GM18861 (cell line): ENCODE results near the gene ISG20.

Experiments used
- ATAC-seq: cut with Tn5 transposase; IDR thresholded peaks from one replicate; pipeline ENCODE4 v1.9.1; 2021; ENCODE audit not compliant: unreplicated experiment

ISG20 gene

DNA sequence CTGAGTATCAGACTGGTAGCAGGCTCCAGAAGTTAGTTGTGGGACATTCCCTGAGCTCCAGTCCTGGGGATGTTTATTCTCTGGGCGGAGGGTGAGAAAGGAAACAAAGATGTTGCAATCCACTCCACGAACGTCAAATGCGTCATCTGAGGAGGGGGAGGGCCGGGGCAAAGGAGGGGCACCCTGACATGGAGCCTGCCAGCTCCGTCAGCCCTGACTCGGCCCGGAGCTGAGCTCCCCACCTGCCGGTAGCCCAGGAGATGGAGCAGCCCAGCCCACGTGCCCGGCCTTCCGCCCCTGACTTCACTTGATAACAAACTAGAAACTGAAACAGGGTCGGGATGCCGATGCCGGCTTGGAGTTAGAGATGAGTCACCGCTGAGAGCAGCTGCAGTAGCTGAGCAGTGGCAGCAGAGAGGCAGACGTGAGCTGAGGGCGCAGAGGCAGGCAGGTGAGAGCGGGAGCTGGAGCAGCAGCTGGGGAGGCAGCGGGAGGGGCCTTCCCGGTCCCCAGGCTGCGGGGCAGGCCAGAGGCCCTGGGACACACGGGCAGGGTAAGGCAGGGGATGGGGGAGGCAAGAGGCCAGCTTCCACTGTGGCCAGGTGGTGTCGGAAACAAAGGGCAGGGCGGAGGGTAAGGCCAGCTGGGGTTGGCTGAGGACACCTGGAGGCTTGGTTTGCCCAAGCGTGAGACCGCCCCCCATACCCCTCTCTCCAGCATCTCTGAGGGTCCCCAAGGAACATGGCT is at the start of gene ISG20:
Gene ISG20 (plus strand): TSS at position 391 of the 747 bp plus-strand sequence. CDS start 351 bp downstream, at position 742.
- ATAC-seq = peak; percentile 63

DNA sequence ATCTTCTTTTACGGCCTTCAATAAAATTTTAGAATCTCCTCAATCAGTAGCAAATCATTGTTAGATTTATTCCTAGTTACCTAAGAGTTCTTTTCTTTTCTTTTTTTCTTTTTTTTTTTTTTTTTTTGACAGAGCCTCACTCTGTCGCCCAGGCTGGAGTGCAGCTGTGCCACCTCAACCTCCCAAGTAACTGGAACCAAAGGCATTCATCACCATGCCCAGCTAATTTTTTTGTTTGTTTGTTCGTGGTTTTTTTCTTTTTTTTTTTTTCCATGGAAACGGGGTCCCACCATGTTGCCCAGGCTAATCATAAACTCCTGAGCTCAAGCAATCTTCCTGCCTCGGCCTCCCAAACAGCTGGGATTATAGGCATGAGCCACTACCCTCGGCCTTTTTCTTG is 48.1 kb upstream of the ISG20 start:
- no peak for ATAC-seq

DNA sequence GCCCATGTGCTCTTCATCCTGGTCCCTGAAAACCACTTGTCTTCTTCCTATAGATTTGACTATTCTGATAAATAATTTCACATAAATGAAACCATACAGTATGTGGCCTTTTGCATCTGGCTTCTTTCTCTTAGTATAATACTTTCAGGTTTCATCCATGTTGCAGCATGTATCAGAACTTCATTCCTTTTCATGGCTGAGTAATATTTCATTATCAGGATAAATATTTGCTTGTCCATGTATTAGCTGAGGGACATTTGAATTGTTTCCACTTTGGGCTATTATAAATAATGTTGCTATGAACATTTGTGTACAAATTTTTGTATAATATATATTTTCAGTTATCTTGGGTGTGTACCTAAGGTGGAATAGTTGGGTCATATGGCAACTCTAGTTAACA is 47.4 kb upstream of the ISG20 start:
- no peak for ATAC-seq

DNA sequence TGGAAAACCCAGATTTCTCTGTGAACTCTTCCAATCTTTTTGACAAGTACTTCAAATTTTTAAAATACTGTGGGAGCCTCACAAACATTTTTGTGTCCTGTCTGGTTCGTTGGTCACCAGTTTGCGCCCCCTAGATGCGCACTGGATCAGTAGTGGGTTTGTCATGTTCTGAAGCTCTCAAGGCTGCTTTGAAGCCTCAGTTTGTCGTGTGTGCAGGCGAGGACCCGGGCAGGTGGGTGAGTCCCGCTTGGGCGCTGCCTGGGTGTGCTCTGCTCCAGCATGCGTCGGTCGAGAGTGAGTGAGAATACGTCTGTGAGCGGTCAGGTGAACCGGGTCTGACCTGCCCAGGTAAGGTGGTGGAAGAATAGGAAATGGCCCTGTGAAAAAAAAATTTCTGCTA is 34.9 kb upstream of the ISG20 start:
- ATAC-seq = no peak

DNA sequence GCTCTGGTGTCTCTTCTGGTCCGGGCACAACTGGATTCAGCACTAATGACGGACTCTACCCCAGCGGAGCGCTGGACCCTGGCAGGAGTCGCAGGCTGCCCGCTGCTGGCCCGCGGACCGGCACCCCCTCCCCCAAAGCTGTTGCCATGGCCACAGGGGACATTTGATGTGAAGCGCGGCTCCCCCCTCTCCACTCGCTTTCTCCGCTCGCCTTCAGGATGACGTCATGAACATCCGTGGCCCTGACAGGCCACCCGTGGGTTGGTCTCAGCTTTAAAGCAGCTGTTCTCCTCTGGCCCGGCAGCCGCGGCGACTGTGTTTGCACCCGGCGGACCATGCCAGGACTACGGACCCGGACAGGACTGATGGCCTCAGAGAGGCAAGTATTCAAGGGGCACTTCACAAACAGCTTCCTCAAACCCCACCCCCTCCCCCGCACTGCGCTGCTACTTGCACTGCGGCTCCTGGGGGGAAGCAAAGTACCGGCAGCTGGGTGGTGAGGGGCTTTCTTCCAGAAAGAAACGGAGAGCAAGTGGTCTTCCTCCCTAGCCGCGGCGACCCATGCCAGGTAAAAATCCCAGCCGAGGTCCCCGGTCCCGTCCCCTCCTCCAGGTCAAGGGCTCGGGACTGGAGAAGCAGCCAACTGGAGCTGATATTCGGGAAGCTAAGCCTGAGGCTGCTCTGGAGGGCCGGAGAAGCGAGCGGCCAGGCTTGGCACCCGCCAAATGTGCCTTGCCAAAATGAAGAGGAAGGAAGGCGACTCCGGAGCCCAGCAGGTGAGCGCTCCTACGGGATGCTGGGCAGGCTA is 34.2 kb upstream of the ISG20 start:
- ATAC-seq = no peak

DNA sequence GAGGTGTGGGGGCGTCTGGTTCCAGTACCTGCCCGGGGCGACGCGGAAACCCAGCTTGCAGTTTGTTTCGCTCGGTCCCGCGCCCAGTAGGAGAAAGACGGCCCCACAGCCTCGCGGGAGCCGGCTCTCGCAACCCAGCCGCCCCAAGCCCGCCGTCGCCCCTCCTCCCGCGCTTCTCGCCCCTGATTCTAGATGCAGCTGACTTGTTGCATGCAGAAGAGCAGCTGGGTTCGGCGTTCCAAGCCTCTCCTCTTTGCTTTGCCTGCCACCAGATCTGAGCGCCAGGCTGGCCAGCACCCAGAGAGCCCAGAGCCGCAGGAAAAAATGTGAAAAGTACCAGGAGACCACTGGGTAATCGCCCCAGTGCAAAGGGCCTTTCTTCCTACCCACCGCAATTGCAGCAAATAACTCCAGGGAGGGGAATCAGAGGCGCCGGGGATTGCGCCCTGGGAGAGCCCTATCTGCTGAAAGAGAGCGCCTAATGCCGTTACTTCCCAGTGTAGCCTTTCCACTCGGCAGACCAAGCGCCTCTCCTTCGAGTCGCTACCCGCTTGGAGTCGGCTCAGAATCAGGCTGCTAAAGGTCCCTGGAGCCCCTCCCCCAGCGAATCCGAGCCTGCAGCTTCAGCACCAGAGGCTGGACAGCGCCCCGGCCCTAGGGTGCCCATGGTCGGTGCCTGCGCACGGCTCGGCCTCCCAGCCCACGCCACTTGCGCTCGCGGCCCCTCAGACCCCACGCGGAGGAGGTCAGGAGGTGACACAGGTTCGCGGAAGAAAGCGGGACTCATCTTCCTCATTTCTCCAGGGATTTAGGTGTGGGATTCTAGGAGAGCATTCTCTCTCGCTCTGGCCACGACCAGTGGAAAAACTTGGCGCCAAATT is 33.4 kb upstream of the ISG20 start:
- ATAC-seq = no peak

DNA sequence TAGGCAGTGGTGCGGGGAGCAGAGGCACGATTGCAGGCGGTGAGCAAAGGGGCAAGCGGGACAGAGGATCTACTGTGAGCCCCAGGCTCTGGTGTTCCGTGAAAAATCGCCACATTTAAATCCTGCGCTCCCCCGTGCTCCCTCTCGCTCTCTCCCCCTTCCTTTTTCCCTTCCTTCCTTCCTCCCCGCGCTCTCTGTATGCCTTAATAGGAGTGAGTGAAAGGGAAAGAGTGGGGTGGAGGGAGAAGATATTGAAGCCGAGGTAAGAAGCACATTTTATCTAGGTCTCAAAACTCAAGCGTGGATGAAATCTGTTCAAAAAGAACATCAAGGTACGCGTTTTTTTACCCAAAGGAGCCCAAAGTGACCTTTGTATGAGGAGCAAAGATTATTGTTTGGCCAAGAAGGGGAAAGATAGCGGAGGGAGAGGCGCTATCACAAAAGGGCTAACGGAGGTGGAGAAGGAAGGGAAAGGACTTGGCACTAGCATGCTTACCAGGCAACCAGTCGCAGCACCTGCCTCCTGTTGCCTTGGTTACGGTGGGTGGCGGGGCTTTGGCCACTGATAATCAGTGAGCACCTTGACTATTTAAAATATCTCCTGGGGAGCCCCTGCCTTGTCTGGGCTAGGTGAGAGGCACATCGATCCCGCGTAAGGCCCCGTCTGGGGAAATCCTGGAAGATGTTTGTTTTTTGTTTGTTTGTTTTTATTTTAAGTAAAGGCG is 32.6 kb upstream of the ISG20 start:
- ATAC-seq = no peak

DNA sequence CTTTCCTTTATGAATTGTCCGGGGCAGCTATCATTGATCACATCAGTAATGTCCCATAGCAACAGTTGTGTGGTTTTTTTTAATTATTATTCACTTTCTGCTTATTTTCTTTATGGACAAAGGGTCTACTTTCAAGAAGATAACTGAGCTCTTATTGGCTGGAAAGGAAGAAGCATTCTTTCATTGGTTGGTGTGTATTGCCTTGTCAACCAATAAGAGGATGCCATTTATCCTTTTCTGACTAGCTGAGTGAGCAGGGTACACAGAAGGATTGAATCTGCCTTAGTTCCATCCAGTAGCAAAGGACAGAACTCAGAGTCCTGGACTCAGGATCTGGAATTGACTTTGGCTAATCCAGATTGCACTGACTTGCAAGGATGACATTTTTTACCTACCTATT is 30.9 kb upstream of the ISG20 start:
- ATAC-seq = no peak

DNA sequence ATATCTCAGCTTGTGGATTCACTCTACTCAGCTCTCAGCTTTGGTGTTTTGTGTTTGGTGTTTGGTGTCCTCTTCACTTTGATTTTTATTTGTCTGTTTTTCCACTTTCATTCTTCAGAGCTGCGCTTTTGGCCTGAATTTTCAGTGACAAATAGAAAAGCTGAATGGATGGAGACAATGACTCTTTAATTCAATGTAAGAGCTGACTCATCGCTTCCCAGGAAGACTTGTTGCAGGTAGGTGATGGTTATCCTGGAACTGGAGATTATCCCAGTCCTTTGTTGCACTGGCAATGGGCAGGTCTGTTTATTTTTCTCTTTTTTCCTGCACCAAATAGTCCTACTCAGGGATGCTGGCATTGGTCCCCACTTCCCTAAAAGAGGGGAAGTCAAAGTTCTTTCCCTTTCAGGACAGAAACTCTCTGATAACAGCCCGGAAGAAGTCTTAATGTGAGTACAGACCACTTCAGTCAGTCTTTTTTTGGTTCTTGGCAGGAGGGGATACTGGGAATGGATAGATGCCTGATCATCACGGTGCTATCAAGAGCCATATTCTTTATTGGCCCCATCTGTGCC is 30.1 kb upstream of the ISG20 start:
- ATAC-seq = no peak

DNA sequence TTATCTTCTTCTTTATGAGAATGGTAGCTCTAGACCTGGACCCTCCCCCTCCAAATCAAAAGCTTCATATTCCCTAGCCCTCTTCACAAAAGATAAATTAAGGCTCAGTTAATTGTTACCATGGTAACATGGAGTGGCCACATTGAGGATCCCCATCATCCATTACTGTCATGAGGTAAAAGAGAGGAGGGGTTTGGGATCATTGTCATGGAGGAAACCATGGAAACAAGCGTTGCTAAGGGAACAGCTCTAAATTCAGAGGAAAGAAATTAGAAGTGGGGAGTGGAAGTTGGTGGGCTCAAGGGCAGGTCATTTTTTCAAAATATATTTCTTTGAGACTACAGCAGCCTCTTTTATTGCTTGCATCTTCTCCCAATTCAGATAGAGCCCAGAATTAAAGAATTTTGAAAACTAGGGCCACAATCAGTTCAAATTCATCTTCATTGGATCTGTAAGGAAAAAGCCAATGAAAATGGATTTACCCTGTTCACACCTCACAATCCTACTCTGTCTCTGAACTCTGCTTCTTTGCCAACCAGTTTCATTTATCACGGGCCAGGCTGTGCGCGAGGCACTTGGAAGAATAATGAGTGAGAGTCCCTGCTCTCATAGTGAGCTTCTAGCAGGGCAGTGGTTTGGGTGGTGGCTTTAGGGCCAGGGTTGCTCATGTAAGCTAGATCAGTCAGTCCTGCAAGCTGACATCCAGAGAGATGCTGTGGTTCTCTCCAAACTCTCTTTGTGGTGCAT is 29.3 kb upstream of the ISG20 start:
- ATAC-seq = no peak

DNA sequence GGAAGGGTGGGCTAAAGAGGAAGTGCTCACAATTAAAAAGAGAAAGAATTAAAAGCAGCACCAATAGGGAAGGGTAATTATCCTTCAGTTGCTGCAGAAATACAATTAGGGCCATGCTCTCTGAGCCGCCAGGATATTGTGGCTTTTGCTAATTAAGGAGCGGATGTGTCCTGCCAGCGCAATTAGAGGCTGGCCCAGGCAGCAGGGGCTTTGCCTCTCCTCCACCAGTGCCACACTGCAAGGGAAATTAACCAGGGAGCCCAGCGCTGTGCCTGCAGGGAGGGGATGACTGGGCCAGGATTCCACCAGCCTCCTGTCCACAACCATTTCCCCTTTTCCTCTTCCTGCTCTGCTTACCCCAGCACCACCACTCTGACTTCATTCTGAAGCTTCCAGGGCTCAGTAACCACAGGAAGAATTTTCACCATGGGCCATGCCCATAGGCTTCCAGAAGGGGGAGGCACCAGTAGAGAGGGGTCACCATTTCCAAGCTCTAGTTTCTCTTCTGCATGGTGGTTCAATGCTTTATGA is 28.1 kb upstream of the ISG20 start:
- ATAC-seq = no peak

DNA sequence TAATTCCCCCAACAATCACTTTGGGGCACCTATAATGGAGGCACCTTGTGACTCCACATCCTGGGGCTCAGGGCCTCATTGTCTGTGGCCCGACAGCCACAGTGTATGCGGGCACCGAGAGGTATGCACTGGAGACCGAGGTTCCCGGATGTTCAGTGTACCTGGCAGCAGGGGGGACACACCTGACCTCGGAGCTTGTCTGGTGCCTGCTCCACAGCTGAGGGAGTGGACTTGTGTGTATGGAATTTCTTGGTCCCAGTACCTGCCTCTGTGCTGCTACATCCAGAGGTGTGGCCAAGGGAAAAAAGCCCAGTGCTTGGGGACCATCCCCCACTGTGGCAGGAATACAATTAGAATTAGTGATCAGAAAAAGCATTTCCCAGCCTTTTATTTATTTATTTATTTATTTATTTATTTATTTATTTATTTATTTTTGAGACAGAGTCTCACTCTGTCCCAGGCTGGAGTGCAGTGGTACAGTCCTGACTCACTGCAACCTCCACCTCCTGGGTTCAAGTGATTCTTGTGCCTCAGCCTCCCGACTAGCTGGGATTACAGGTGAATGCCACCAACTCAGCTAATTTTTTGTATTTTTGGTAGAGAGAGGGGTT is 26.5 kb upstream of the ISG20 start:
- no peak for ATAC-seq

DNA sequence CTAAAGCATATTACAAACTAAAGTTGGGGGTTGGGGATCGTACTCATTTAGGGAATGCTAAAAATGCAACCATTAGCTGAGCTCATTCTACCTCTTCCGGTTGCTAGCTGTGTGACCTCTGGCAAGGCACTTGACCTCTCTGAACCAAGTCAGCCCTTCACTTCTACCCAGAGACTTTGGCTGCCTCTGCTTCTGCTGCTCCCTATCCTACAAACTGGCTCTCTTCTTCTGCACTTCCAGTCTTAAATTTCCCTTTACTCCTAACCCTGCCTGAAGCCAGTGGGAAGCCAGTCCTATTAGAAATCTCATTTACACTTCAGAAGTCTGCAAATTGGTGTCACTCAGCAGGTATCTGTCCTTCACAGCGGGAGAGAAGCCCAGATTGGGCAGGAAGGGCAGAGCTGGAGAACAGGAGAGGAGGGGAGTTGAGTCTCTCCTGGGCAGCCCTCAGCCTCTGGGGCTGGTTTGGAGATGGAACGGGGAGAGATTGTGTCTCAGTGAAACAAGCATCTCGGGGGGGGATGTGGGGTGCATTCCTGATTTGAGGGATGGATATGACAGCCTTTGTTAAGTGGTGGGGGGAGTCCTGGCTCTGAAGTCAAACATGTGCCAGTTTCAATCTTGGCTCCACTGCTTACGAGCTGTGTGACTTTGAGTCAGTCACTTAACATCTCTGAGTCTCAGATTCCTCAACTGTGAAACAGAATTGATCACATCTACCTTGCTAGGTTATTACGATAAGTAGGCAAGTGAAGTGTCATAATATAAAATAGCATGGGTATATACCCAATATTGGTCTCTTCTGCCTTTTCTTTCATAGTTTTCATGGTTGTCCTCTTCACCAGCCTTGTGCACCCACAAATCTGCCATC is 25.5 kb upstream of the ISG20 start:
- no peak for ATAC-seq

DNA sequence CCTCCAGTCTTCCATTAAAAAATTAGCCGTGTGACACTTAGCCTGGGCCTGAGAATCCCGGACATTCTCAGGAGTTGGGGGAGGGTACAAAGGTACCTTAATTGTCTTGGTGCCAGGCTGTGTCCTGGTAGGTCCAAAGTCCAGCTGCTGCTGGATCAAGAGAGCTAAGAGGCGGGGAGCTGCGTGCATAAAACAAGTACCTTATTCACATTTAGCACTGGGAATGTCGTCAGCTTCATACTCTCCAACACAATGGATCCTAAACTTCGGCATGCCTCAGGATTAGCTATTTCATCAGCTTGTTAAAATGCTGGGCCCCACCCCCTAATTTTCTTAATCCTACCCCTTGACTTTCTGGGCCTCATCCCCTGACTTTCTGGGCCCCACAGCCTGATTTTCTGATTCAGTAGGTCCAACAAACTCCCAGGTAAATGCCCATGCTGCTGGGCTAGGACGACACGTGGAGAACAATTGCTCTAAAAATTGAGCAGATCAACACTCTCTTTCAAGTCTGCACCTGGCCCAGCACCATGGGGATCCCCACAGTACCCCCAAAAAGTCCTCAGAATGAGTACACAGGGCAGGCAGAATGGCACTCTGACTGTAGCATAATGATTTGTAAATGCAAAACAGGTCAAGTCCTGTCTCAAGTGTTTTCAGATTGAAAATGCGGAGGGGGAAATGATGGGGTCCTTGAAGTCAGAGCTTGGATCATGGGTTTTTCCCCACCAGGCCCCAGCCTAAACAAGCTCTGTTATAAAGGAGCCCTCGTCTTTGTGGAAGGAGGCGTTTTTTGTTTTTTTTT is 23.3 kb upstream of the ISG20 start:
- ATAC-seq = peak; percentile 63

DNA sequence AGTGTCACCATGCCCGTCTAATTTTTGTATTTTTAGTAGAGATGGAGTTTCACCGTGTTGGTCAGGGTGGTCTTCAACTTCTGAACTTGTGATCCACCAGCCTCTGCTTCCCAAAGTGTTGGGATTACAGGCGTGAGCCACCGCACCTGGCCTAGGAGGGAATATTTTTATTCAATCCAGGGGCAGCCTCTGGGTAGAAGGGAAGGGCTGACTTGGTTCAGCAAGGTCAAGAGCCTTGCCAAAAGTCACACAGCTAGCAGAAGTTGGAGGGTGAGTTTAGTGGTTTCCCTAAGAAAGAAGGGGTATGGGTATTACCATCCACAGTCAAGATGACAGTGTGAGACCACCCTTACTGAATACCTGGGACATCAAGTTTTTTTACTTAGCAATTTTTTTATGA is 22.6 kb upstream of the ISG20 start:
- ATAC-seq = no peak

DNA sequence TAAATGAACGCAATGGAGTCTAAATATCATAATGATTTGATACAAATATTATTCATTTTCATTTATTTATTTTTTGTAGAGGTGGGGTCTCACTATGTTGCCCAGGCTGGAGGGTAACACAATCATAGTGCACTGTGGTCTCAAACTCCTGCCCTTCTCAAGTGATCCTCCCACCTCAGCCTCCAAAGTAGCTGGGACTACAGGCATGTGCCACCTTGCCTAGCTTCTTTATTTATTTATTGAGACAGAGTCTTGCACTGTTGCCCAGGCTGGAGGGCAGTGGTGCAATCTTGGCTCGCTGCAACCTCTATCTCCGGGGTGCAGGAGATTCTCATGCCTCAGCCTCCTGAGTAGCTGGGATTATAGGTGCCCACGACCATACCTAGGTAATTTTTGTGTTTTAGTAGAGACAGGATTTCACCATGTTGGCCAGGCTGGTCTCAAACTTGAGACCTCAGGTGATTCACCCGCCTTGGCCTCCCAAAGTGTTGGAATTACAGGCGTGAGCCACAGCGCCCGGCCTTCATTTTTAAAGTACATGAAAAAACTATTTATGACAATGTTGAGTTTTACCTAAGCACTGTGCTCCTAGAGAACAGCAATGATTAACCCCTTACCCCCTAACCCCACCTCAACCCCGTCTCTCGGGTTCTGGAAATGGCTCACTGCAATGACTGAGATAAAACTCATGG is 21.6 kb upstream of the ISG20 start:
- no peak for ATAC-seq

DNA sequence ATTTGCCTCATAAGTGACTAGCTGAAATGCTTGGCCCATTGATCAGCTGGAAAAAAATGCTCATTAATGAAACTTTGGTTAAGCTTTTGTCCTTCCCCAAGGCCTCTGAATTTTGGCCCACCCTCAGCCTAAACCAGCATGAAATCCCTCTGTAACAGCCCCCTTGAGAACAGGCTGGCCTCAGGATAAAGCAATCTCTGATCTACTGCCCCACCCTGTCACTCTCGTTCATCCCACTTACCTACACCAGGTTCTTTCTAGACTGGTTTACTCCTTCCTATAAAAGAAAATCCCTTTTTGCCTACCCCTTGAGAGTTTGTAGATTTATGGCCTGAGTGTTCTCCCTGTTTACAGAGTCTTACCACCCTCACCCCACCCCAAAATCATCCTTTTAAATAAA is 21.0 kb upstream of the ISG20 start:
- ATAC-seq = no peak
